Measurements from ENCODE around the gene GRIK4. TPM values are rescaled to one million over a fixed set of nuclear protein-coding genes. Genes with fewer than 3 reads are reported as not detected.

The GRIK4 gene
- total and polyA plus RNA-seq, 2 of the 4 experiments (the other 2 are of a cell fraction): 0.18 to 0.38 TPM

DNA sequence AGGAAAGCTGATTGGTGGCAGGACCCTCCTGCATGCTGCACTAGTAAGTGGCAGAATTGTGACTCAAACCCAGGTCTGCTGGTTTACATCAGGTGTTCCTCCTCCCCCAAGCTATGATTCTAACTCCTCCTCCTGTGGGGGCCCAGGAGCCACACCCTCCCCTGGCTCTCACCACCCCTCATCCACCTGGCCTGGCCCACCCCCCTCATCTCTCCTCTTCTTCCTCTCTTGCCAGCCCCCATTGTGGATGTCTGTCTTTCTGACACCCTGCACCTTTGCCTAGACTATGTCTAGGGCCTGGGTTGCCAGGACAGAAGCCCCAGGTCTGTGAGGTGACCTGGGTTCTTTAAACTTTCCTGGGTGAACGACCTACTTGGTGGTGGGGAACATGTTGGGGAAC lies 59.9 kb downstream of the GRIK4 start:
- Histone ChIP-seq H3K56ac (ENCODE audit: extremely low read depth, insufficient read depth, low read length) (no peak overlapping the region), H3K79me1 (ENCODE audit: low read depth in 1 of 2, low read length in 2 of 2) (no peaks in the 10 kb centered on the region), H4K8ac (ENCODE audit: low read depth in 2 of 2, low read length in 2 of 2) (no peak overlapping the region), H2AK5ac (ENCODE audit: low read depth, low read length) (no peak overlapping the region), H2BK120ac (ENCODE audit: low read depth, low read length) (no peak overlapping the region), H3K36me3 (ENCODE audit: control insufficient read depth, insufficient read depth, low read length) (no peaks in the 10 kb centered on the region), H2BK20ac (ENCODE audit: low read depth, low read length) (no peak overlapping the region), H3K27me3 (ENCODE audit: control insufficient read depth, insufficient read depth, low read length) (peaks cover 9% of the 10 kb centered on the region), H3K9ac (ENCODE audit: low read depth, low read length) (no peak overlapping the region), H3K4me2 (ENCODE audit: low read depth, low read length) (no peak overlapping the region), H3K4me3 (ENCODE audit: insufficient read depth, low read depth, low read length) (no peak overlapping the region), H3K23ac (ENCODE audit: low read depth, low read length) (no peak overlapping the region), H3K9me3 (ENCODE audit: control insufficient read depth, insufficient read depth, low read length) (peaks cover 3% of the 10 kb centered on the region), H2AK9ac (replicated peaks; ENCODE audit: low read depth, low read length, poor library complexity) (no peak overlapping the region), H3K4ac (ENCODE audit: low read depth, low read length) (no peak overlapping the region), H4K91ac (ENCODE audit: insufficient read depth, low read depth, low read length) (no peak overlapping the region), H3K18ac (ENCODE audit: low read depth, low read length) (no peak overlapping the region), H4K5ac (ENCODE audit: low read depth, low read length) (no peak overlapping the region), H3K14ac (replicated peaks; ENCODE audit: low read depth, low read length) (no peak overlapping the region), H3K4me1 (ENCODE audit: control insufficient read depth, insufficient read depth, low read length) (peaks cover 2% of the 10 kb centered on the region; the same call in 1 of the 2 replicates), H3K9me1 (ENCODE audit: insufficient read depth, low read length) (no peaks in the 10 kb centered on the region), H2BK15ac (ENCODE audit: low read depth, low read length) (no peak overlapping the region), H2AFZ (replicated peaks; ENCODE audit: low read length, poor library complexity) (no peak overlapping the region), H3K27ac (ENCODE audit: insufficient read depth, low read length) (no peak overlapping the region), H4K20me1 (ENCODE audit: insufficient read depth, low read length) (no peaks in the 10 kb centered on the region), H2BK5ac (ENCODE audit: low read depth, low read length, poor library complexity, severe bottlenecking) (no peak overlapping the region)
- no TSS peak for BruUV-seq (replicated peaks)
- DNase-seq (no peak), ATAC-seq (ENCODE audit: low read depth) (no peak)
- POLR2A ChIA-PET (ENCODE audit: unreplicated experiment): no interaction called here
- intact Hi-C loops (cut with micrococcal nuclease) (no loop called here), in situ Hi-C loops (cut with MboI; ENCODE audit: low sequenced_read_pairs) (no loop called here), dilution Hi-C loops (cut with HindIII; ENCODE audit: low sequenced_read_pairs, unreplicated experiment) (no loop called here)
- no CpG with 5 or more reads among the region's 1 CpG for WGBS, 2 experiments (ENCODE audit: extremely low coverage in 2 of 2, insufficient read length in 1 of 2)
- TF ChIP-seq RFX5 (IDR thresholded peaks at IDR 0.05; ENCODE audit: low read depth, low read length): no peak
- TF ChIP-seq MAFK (IDR thresholded peaks at IDR 0.05; ENCODE audit: low read depth, low read length): no peak
- TF ChIP-seq SMC3 (IDR thresholded peaks at IDR 0.05; ENCODE audit: low read depth, low read length): no peak
- TF ChIP-seq, protein P1, sequence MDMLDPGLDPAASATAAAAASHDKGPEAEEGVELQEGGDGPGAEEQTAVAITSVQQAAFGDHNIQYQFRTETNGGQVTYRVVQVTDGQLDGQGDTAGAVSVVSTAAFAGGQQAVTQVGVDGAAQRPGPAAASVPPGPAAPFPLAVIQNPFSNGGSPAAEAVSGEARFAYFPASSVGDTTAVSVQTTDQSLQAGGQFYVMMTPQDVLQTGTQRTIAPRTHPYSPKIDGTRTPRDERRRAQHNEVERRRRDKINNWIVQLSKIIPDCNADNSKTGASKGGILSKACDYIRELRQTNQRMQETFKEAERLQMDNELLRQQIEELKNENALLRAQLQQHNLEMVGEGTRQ (IDR thresholded peaks at IDR 0.05; ENCODE audit: low read depth, low read length): no peak
- no peak for TF ChIP-seq FOS (IDR thresholded peaks at IDR 0.05; ENCODE audit: low read depth, low read length)
- no peak for TF ChIP-seq CHD1 (IDR thresholded peaks at IDR 0.05; ENCODE audit: low read depth, low read length)
- TF ChIP-seq CEBPB (IDR thresholded peaks at IDR 0.05; ENCODE audit: low read depth, low read length): no peak
- no peak for TF ChIP-seq MXI1 (IDR thresholded peaks at IDR 0.05; ENCODE audit: borderline replicate concordance, low read depth, low read length)
- TF ChIP-seq ELK1 (IDR thresholded peaks at IDR 0.05; ENCODE audit: borderline replicate concordance, low read depth, low read length): no peak
- TF ChIP-seq BHLHE40 (IDR thresholded peaks at IDR 0.05; ENCODE audit: low read depth, low read length): no peak
- no peak for TF ChIP-seq POLR2A (IDR thresholded peaks at IDR 0.05; ENCODE audit: low read depth, low read length)
- TF ChIP-seq RCOR1 (IDR thresholded peaks at IDR 0.05; ENCODE audit: insufficient replicate concordance, low read length): no peak
- TF ChIP-seq NFE2L2 (IDR thresholded peaks at IDR 0.05; ENCODE audit: low read depth, low read length): no peak
- TF ChIP-seq CTCF (conservative IDR thresholded peaks at IDR 0.05; ENCODE audit: low read depth, low read length): no peak
- no peak for TF ChIP-seq RAD21 (IDR thresholded peaks at IDR 0.05; ENCODE audit: low read length)
- TF ChIP-seq MAZ (IDR thresholded peaks at IDR 0.05; ENCODE audit: borderline replicate concordance, low read depth, low read length): no peak
- CTCF ChIA-PET: no interaction called here
